GM13977 (cell line): ENCODE data around the gene FRRS1L.

Experiments used
- DNase-seq: peaks from one replicate; pipeline ENCODE4 v3.0.0; 2012; ENCODE audit warnings: low spot score
- in situ Hi-C: fragments of 300-500 bp; cut with MboI; formaldehyde crosslinking; loops from one replicate; pipeline ENCODE4 v1.12.0; 2022; ENCODE audit warnings: low sequenced_read_pairs, low pct_unique_long_range_greater_than_20kb, mixed read lengths, inconsistent platforms; ENCODE audit not compliant: unreplicated experiment
- TF ChIP-seq, protein P1 (sequence below): IDR thresholded peaks from 2 replicates; pipeline ENCODE4 v1.5.1; 2012; ENCODE audit warnings: mild to moderate bottlenecking, control low read depth; ENCODE audit not compliant: insufficient read depth; ENCODE audit errors: extremely low read depth, missing control alignments

The FRRS1L gene

DNA sequence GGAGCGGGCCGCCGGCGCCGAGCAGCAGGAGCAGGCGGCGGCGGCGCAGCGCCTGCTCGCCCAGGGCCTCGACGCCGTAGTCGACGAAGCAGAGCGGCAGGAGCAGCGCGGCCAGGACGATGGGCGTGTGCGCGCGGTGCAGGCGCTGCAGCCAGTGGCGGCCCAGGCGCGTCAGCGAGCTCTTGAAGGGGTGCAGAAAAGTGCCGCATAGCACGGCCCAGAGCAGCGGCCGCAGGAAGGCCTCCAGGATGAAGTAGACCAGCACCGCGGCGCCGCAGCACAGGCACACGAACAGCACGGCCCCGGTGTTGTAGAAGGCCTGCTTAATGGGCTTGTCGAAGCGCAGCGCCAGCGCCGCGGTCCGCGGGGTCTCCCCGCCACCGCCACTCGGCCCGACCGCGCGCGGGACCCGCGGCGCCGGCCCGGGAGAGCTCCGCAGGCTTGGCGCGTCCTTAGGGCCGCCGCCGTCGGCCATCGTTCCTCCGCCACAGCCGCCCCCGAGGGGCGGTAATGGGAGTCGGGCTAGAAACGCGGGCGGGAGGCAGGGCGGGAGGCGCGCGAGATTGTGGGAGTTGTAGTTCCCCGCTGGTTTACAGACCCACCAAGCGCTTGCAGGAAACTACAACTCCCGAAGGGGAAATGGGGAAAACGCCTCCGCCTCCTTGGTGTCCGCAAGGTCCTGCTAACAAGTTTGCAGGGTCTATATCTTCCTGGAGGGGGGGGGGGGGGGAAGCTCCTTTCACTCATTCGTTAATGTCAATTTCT, 47.4 kb downstream of the FRRS1L start, which contains the start of gene TMEM245:
Gene TMEM245, minus strand, starts transcription at position 509 of the 765 bp plus-strand sequence. Its CDS starts 34 bp downstream, at position 475.
- TF ChIP-seq, protein P1, sequence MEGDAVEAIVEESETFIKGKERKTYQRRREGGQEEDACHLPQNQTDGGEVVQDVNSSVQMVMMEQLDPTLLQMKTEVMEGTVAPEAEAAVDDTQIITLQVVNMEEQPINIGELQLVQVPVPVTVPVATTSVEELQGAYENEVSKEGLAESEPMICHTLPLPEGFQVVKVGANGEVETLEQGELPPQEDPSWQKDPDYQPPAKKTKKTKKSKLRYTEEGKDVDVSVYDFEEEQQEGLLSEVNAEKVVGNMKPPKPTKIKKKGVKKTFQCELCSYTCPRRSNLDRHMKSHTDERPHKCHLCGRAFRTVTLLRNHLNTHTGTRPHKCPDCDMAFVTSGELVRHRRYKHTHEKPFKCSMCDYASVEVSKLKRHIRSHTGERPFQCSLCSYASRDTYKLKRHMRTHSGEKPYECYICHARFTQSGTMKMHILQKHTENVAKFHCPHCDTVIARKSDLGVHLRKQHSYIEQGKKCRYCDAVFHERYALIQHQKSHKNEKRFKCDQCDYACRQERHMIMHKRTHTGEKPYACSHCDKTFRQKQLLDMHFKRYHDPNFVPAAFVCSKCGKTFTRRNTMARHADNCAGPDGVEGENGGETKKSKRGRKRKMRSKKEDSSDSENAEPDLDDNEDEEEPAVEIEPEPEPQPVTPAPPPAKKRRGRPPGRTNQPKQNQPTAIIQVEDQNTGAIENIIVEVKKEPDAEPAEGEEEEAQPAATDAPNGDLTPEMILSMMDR: no peak
- peak; percentile 95 for DNase-seq
- in situ Hi-C loops: no loop called here

DNA sequence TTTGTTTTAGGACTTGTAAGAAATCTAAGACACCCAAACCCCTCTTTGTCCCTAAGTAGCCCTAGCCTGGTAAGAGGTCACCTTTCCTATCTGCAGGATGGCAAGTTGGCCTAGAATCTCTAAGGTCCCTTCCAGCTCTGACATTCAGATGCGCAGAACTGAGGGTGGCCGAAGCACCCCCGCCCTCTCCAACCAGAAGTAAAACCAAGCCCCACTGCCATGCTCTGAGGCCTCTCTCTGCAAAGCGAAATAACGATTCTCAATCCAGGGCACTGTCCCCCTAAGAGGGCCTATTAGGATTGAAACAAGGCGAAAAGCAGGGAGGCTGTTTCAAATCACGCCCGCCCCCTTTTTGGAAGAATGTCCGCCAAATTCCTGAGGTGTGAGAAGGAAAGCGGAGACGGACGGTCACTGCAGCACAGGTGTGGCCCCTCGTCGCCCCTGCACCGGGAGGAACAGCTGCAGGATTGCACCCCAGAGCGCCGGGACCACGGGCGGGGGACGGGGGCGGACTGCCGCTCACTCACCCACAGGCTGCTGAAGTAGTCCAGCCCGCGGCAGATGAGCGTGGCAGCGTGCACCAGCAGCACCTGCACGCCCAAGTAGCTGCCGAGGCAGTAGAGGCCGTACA, 48.1 kb downstream of the FRRS1L start:
- no peak for DNase-seq
- in situ Hi-C loops: no loop called here

DNA sequence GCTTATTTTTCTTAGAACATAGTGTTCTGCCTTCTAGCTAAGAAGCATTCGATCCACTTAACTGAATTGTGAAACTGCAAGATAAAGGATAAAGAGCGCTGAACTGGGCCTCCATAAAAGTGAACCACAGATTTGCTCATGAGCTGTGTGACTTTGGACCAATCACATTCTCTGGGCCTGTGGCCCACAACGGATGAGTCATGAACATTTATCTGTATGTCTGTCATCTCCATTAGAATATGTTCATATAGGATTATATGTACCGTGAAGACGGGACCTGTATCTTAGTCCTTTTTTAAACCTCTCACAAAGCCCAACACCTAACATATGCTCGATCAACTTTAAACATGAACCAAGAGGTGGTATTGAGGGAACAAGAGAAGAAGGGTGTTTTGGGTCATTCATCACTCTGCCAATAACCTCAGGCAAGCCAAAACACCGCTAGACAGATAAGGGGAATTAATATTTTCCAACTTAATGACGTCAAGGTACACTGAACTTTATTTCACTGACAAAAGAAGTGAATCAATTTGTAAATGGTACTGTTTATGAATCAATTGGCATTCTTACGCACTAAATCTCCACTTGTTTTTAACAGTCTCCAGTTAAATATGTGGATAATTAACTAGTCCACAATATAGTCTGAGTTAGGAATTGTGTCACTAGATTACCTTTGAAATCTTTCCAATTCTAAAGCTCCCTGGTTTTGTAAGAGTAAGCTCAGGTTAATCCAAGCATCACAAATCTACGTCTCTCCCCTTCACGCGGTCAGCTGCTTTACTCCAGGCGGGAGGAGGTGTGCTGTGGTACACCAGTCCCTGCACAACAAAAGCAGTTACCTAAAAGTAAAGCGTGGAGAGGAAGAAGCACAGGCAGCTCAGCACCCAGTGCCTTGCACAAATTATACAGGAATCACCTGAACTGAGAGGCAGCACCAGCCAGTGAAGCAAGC, 48.9 kb downstream of the FRRS1L start:
- in situ Hi-C loops: no loop called here
- DNase-seq: no peak
- TF ChIP-seq, protein P1: no peak

More for the DNA sequence above, 48.1 kb downstream of the FRRS1L start:
- TF ChIP-seq, protein P1: no peak

DNA sequence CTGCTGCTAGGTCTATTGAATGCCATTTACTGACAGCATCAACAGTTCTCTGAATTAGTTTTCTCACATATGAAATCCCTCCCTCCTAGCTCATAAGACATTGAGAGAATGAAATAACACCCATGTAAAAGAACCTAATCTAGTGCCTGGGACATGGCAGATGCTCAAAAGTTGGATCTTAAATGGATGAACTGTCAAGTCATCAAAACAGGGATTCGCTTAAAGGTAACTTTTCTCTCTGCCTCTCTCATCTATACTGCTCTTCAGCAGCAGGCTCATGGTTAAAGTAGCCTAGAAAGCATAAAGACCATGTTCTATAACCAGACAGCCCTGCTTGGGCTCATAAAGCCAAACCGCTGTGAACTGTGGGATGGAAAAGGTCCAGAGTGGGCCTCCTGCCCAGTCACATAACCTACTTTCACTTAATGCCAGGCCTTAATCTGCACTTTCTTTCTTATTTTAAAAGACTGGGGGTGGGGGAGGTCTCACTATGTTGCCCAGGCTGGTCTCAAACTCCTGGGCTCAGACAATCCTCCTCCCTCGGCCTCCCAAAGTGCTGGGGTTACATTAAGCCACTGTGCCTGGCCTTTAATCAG, 51.0 kb downstream of the FRRS1L start:
- no peak for DNase-seq
- TF ChIP-seq, protein P1: no peak
- in situ Hi-C loops: no loop called here

DNA sequence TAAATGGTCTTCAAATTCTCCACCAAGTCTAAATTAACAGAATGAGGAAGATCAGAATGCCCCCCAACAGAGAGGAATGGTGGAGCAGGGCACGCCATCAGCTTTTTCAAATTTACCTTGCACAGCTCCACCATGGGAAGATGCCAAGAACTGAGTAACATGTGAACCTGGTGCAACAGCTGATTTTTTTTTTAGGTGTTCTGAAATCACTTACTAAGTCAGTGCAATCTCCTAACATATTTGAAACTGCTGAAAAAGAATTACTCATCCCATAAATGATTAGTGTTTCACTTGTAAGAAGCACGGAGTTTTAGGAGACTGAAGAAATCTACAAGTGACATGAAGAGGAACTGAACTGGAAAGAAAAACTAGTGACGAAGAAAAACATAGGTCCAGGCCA, 52.4 kb downstream of the FRRS1L start:
- TF ChIP-seq, protein P1: no peak
- no peak for DNase-seq
- in situ Hi-C loops: no loop called here

DNA sequence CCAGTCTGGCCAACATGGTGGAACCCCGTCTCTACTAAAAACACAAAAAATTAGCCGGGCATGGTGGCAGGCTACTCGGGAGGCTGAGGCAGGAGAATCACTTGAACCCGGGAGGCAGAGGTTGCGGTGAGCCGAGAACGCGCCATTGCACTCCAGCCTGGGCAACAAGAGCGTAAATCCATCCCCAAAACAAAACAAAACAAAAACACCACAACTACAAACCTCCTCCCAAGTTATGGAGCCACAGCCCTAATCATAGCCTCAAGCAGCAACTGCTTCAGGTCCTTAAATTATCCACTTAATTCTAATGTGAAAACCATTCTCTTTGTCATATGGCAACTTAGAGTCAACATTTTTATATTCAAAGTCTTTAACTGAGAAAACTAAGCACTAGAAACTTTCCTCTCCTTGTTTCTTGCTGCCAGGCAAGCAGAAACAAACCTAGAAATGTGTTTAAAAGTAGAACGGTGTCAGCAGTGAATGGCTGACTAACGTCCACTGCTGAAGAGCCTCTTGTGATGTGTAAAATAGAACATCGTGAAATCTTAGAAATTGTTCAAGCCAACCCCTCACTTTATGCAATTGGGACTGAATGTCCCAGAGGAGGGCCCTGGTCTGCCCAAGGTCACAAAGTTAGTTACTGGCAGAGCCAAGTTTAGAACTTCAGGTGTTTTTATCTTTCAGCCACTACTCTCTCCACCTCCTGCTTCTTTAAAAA, 53.0 kb downstream of the FRRS1L start:
- no peak for DNase-seq
- in situ Hi-C loops: no loop called here
- TF ChIP-seq, protein P1: no peak
